ENCODE results near the gene RFX1.

Gene RFX1

DNA sequence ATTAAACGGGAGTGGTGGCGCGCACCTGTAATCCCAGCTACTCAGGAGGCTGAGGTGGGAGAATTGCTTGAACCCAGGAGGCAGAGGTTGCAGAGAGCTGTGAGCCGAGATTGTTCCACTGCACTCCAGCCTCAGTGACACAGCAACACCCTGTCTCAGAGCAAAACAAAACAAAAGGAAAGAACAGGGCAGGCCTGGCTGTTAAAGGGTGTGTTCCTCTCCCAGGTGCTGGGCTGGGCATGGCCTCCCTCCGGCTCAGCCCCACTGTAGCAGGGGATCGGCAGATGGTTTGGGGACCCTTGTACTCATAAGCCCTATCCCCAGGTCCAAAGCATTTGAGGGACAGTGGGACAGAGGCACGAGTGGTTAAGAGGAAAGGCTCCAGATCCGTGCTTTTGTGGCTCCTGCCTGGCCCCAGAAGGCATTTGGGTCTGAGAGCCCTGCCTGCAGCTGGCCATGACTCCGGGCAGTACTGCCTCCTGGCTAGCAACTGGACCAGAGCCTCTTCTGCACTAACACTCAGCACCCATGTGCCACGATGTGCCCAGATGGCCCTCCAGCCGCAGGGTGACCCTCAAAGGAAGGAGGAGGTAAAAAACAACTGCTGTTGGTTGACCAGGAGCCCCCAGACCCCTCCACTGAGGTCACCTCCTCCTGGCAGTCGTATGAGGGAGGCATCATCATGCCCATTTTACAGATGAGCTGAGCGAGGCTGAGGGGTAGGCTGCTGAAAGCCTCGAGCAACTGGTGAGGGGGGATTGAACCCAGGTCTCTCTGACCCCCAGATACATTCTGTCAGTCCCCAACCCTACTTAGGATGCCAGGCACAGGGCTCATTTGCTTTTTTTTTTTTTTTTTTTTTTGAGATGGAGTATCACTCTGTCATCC is 10.0 kb downstream of the RFX1 start:
- no peak for DNase-seq

DNA sequence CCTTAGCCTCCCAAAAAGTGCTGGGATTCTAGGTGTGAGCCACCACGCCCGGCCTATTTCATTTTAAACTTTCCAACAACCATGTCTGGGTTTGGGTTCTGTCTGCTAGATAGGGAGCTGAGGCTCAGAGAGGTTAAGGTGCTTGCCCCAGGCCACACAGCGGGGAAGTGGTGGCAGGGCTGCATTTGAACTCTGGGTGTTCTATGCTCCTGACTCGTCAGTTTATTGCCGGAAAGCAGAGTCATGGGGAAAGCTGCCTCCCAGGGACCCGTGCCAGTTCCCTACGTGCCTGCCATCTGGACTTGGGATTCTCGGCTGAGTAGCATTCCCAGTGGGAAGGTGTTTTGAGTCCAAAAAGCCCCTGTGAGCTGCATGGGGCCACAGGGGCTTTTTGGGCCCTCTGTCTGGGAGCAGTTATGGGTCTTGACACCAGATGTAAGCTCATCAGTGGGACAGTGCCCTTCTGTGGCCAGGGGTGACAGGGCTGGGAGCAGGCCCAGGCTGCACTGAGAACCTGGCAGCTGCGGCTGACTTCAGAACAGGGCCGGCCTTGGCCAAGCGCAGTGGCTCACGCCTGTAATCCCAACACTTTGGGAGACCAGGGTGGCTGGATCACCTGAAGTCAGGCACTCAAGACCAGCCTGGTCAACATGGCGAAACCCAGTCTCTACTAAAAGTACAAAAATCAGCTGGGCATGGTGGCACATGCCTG is 10.9 kb downstream of the RFX1 start:
- DNase-seq: no peak

DNA sequence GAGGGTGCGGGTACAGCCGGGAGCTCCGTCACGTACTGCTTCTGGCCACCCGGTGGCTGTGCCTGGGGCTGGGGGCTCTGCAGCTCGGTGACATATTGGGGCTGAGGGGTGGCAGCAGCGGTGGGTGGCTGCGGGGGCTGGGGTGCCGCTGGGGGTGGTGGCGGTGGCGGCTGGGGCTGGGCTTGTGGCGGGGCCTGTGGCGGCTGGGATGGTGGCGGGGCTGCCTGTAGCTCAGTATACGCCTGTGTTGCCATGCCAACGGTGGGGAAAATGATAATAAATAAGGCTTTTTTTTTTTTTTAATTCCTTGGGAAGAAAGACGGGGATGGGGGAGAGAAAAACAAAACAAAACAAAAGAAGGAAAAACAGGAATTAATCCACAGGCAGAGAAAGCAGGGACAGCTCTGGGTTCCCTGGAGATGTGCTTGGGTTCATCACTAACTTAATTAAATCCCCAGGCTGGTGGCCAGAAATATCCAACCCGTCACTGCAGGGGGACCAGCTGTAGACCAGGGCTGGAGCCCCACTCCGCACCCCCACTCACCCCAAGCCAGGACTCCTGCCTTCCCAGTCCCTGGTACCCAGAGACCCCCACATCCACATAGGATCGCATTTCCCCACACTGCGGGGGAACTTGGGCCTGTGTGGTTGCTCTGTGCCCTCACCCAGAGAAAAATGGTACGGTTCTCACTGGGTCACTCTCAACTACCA is 12.4 kb downstream of the RFX1 start:
- no peak for DNase-seq

DNA sequence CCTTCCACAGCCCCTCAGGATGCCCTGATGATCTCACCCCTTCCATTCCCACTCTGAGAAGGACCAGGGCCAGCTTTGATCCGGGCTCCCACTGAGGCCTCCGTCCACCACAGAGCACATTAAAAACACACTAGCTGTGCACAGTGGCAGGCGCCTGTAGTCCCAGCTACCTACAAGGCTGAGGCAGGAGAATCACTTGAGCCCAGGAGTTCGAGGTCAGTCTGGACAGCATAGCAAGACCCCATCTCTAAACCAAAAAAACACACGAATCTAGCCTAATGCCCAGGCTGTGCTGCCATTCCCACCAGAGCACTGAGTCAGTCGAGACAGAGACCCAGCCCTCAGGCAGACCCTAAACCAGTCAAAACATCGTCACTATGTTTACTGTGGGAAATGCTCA is 14.1 kb downstream of the RFX1 start:
- no peak for DNase-seq

DNA sequence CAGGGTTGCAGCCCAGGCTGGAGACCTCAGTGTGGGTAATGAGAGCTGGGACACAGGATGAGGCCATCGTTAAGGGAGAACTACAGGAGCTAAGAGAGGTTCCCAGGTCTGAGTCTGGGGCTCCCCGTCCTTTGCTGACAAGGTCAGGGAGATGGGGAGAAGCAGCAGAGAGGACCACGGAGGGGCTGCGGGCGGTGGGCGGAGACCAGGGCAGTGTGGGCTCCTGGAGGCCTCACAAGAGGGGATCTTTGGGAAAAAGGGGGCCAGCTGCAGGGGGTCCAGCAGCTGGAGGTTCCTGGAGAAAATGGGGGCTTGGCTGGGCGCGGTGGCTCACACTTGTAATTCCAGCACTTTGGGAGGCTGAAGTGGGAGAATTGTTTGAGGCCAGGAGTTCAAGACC is 16.0 kb downstream of the RFX1 start:
- DNase-seq: no peak

DNA sequence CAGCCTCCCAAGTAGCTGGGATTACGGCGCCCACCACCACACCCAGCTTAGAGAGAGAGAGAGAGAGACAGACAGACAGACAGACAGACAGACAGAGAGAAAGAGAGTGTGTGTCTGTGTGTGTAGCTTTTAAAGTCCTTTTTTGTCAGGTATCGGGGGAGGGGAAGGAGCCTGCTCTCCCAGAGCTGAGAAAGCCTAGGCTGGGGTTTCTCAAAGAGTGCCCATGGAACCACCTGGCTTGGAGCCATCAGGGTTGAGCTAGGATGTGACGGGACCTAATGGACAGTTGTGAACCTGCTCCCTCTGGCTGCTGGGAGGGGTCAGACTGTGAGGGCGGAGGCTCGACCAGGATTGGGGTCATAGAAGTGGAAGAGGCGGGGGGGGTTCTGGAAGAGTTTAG is 16.6 kb downstream of the RFX1 start:
- DNase-seq: no peak

DNA sequence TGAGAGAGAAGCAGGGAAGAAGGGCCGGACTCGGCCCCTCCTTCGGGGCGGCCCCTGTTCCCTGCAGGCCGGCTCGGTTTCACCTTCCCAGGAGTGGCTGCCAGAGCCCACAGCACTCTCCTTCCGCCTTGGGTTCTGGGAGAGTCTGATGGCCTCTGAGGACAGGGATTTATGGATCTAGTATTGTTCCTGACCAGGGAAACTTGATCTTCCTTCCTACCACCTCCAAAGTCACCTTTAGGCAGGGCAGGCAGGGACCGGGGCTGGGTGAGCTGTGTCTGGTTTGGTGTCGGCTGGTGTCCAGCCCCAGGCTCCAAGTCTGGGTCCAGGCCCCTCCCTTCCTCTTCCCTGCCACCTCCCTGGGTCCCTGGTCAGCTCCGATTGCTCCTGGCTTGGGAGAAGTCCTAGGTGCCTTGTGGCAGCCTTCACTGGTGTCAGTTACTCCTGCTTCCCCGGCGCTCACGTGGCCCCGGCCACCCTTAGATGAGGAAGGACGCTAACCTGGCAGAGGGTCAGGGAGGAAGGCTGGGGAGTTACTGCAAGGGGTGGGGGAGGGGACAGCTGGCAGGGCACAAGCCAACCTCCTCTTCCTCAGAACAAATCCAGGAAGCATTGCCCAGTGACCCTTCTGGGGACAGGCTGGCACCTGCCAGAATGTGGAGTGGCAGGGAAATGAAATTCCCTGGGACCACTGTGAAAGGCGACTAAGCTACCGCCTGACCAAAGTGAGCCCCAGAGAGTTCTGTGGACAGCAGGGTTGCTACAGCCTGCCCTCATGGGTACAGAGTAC is 18.8 kb downstream of the RFX1 start:
- no peak for DNase-seq

DNA sequence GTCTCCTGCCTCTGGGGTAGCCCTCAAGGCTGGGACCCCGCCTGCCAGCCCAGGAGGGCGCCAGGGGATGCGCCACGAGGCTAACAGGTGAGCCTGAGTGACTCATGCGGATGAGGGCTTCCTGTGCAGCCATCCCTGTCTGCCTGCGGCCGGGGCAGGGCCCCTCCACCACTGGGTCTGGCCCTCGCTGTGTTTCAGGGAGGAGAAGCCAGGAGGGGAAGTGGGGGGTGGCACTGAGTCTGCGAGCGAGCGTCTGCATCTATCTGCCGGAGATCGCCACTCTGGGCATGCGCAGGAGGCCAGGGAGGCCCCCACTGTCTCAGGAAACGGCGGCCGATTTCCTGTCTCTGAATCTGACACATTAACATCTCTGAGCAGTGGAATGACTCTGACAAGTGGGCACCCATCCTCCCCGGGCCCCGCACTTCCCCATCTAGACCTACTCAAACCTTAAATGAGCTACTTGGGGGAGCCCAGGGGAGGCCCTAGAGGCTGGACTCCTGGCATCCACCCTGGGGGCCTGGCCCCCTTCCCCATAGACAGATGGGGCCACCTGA is 19.7 kb downstream of the RFX1 start:
- peak; percentile 99 for DNase-seq

DNA sequence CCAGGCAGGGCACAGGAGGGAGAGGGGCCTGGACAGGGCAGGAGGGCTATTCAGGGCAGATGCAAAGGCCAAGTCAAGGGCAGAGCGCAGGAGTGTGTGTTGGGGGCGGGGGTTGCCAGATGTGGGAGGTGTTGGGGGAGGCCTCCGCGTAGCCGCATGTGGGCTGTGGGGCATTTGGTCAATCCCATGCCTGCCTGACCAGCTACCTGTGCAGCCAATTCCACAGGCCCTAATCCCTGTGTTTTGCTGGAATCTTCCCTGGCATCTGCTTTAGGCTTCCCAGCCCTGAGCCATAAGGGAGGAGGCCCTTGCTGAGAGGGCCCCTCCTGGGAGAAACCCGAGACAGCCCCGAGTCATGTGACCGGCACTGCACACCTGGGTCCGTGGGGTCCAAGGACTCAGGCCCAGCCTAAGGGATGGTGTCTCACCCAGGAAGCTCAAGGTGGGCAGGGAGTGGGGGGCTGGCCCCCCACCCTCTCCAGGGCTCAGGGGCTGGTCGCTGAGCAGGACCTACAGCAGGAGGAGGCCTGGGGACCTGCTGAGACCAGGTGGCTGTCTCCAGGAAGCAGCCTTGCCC is 20.3 kb downstream of the RFX1 start:
- no peak for DNase-seq

DNA sequence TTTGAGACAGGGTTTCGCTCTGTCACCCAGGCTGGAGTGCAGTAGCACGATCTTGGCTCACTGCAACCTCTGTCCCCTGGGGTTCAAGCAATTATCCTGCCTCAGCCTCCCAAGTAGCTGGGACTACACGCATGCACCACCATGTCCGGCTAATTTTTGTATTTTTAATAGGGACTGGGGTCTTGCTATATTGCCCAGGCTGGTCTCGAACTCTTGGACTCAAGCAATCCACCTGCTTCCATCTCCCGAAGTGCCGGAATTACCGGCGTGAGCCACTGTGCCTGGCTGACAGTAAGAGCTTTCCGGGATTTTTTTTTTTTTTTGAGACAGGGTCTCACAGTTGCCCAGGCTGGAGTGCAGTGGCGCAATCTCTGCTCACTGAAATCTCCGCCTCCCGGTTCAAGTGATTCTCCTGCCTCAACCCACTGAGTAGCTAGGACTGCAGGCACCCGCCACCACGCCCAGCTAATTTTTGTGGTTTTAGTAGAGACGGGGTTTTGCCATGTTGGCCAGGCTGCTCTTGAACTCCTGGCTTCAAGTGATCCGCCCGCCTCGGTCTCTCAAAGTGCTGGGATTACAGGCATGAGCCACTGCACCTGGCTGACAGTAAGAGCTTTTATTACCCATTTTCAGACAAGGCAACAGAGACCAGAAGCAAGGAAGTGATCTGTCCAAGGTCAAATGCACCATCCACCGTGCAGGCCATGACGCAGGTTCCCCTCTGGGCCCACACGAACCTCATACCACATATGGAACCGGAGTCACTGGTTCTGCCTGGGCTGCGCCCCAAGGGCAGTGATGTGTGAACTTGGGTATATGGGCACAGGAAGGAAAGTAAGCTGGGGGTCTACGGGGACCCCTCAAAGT is 21.0 kb downstream of the RFX1 start:
- no peak for DNase-seq

DNA sequence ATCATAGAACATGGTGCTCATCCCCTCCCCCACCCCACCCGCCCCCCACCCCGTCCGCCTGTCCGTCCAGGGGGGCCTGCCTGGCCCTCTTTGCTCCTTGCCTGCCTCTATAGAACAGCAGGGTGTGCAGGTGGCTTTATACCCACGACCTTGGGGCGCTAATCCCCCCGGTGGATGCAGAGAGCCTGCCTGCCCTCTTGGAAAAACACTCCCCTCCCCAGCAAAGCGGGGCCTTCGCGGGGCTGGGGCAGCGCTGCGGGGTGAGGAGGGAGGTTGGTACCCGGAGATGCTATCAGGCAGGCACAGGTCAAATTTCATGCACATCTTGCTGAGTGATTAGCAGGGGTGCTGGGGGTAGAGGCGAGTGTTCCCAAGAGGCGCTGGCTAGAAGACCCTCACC is 21.9 kb downstream of the RFX1 start:
- DNase-seq: no peak

DNA sequence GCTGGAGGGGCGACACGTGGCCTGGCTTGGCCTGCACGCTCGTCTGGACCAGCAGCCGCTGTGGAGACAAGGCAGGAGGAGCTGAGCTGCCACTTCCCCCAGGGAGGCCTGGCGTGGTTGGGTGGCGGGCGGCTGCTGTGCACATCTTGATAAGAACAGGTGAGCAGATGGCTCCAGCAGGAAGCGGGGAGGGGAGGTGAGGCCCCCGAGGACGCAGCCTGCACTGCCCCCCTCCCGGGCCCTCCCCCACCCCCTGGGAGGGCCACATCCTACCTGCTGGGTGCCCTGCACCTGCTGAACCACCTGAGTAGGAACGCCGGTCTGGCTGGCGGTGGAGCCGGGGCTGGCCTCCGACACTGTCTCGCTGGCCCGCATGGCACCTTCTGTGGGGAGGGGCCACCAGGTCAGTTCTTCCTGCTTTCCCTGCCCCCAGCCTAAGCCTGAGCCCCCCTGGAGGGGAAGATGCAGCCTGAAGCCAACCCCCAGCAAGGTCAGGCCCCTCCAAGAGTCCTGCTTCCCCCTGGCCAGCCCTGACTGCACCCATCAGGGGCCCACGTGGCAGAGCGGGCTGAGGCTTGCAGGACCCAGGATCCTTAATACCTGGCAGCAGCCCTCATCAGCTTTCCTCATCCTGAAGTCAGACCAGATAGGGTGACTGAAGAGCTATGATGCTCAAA is 22.8 kb downstream of the RFX1 start:
- peak; percentile 33 for DNase-seq

DNA sequence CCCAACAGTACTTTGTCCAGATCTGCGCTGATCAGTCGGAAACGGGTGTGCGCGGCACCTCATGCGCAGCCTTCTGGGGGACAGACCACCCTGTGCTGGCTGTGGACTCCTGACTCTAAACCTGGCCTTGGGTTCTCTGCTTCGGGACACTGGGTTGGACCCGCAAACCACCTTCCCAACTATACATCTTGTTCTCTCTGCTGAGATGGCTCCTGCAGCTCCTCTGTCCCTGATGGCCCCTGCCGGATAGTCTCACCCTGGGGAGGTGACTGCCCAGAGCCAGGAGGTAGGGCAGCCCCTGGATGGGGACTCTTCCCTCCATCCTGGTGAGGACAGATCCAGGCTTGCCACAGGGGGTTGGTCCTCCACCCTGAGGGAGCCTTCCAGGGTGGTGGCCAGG is 23.3 kb downstream of the RFX1 start:
- no peak for DNase-seq

DNA sequence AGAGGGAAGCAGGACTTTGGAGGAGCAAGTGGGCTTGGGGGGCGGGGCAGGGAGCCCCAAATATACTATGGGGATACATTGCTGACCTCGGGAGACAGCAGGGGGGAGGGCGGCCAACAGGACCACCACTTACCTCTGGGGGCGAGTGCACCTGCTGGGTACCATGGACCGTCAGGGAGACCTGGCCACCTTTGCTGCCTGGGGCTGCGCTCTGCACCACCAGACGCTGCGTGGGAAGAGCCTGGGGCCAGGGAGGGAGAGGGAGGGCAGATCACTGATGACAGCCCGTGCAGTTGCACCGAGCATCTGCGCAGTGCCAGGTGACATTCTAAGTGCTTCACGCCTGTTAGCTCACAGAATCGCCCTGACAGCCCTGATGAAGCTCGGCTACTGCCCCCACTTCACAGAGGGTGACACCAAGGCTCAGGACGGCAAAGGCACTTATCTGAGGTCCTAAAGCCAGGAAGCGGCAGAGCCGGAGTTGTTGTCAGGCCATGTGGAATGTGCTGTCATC is 24.1 kb downstream of the RFX1 start:
- no peak for DNase-seq

DNA sequence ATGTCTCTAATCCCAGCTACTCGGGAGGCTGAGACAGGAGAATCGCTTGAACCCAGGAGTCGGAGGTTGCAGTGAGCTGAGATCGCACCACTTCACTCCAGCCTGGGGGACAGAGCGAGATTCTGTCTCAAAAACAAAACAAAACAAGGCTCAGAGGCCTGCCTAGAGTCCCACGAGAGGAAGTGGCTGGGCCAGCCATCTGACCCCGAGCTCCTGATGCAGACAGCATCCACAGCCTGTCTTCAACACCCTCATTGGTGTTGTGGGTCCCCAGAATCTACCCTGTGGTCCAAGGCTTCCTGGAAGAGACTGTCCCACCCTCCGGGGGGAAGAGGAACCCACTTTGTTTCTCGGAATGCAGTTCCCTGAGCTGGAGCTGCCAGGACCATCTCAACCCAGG is 24.7 kb downstream of the RFX1 start:
- no peak for DNase-seq

DNA sequence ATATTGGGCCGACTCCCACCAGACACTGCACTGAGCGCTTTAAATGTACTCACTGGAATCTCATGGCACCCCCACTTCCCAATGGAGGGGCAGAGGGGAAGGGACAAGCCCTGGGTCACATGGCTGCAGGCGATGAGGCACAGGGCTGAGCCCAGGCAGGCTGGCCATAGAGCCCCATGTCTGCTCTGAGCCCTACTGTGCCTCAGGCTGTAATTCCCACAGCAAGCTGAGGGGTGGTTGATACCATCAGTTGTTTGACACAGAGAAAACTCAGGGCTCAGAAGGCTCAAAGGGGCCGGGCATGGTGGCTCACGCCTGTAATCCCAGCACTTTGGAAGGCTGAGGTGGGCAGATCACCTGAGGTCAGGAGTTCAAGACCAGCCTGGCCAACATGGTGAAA is 25.1 kb downstream of the RFX1 start:
- no peak for DNase-seq

DNA sequence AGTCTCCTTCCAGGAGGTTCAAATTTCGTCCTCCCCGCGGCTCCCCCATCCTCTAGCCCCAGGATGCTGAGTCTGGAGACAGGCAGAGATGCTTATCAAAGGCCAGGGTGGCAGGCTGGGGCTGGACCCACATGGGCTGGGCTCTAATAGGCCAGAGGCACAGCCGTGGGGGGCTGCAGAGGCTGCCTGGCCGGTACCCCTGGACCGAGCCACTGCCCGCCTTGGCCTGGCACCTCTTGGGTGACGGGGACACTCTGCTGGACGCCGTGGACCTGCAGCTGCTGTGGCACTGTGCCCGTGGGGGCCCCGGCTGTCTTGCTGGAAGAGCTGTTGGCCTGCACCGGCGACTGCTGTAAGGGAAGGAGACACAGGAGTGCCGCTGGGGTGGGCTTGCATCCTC is 25.8 kb downstream of the RFX1 start:
- DNase-seq: no peak

DNA sequence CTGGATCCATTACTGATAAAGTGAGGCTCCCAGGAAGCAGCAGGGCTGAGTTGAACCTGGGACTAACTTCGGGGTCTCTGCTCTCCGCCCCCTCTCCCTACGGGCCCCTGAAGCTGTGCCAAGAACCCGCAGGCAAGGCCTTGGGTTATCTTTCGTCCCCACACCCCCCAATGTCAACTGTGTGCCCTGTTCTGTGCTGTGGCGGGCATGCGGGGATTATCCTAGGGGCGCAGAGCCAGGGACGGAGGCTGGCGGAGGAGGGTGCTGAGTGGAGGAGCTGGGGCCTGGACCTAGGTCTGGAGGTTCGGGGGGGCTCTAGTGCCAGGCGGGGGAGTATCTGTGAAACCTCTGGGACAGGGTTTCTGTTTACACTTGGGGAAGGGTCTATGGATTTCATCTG is 26.4 kb downstream of the RFX1 start:
- DNase-seq: no peak

DNA sequence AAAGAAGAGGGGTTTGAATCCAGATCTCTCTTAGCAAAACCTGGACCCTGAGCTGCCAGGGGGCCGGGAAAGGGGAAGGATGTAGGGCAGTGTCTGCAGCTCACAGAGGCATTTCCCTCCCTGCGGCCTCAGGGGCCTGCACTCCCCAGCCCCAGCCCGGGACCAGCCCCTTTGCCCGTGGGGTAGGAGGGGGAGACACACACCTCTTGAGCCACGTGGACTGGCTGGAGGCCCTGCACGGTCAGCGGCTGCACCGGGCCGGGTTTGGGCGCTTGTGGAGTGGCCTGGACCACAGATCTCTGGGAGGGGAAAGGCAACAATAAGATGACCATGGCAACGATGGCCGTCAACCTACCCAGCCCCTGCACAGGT is 26.9 kb downstream of the RFX1 start:
- no peak for DNase-seq
